Central memory CD8-positive, alpha-beta T cell (primary cell): Measurements from ENCODE around the gene SPATA13.
"Not testable (repeated sequence)": the region's sequence is repeated elsewhere in the genome, so short reads cannot be mapped to it uniquely, and the experiment has no call there.

Source experiments
- ATAC-seq: fragments of 150-1000 bp; cut with Tn5 transposase; replicated peaks from 2 replicates; pipeline ENCODE4 v1.10.0; 2022; ENCODE audit warnings: mild to moderate bottlenecking, moderate FRiP score, moderate number of reproducible peaks; ENCODE audit not compliant: poor library complexity, severe bottlenecking; ENCODE audit errors: extremely low read depth
- DNase-seq, 2 donors: peaks; one replicate each; pipeline ENCODE4 v3.0.0; 2021; ENCODE audit warnings: low spot score in 2 of 2
- H3K27ac Mint-ChIP-seq: one replicate; pipeline ENCODE4 v1.8.0; 2022; ENCODE audit warnings: low read depth, mild to moderate bottlenecking, moderate library complexity, mixed read lengths
- H3K27me3 Mint-ChIP-seq: one replicate; pipeline ENCODE4 v1.8.0; 2022; ENCODE audit warnings: mixed read lengths
- H3K36me3 Mint-ChIP-seq: one replicate; pipeline ENCODE4 v1.8.0; 2022; ENCODE audit warnings: mild to moderate bottlenecking, moderate library complexity, mixed read lengths; ENCODE audit not compliant: insufficient read depth
- H3K4me1 Mint-ChIP-seq: one replicate; pipeline ENCODE4 v1.8.0; 2022; ENCODE audit warnings: mixed read lengths
- H3K4me3 Mint-ChIP-seq: one replicate; pipeline ENCODE4 v1.8.0; 2022; ENCODE audit warnings: mild to moderate bottlenecking, moderate library complexity, mixed read lengths
- H3K9me3 Mint-ChIP-seq: one replicate; pipeline ENCODE4 v1.8.0; 2022; ENCODE audit warnings: mixed read lengths

Gene SPATA13

GRCh38 chr13:24309300-24309699, 148.8 kb downstream of the SPATA13 start, which contains the start of gene C1QTNF9:
Gene C1QTNF9, plus strand, starts transcription at chr13:24309580. Its CDS starts 6,424 bp downstream, at chr13:24316004.
- not testable (repeated sequence) for H3K4me1 Mint-ChIP-seq, H3K27ac Mint-ChIP-seq, H3K27me3 Mint-ChIP-seq, H3K9me3 Mint-ChIP-seq, H3K4me3 Mint-ChIP-seq, ATAC-seq, DNase-seq
- H3K36me3 Mint-ChIP-seq: peaks cover 17% of the 10 kb centered on the region

DNA sequence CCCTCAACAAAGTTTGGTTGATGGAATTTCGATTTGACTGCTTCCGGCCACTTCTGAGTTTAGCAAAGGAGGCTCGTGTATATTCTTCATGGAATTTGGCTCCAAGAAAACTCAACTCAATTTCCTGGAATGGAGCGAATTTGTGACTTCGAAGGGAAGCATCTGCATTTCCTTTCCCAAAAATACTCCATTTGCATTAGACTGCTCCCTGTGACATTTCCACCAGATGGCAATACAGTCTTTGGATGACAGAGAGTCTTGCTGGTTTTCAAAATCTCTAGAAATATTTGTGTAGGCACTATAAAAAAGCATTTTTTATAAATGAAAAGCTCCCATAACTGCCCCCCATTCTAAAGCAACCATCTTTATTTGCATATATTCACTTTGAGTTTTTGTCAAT, 152.9 kb downstream of the SPATA13 start:
- no peaks in the 10 kb centered on the region for H3K36me3 Mint-ChIP-seq
- no peaks in the 10 kb centered on the region for H3K9me3 Mint-ChIP-seq
- ATAC-seq: no peak
- H3K4me3 Mint-ChIP-seq: no peak overlapping the region
- no peaks in the 10 kb centered on the region for H3K27me3 Mint-ChIP-seq
- H3K4me1 Mint-ChIP-seq: peaks cover 5% of the 10 kb centered on the region
- no peak for DNase-seq
- H3K27ac Mint-ChIP-seq: no peak overlapping the region

DNA sequence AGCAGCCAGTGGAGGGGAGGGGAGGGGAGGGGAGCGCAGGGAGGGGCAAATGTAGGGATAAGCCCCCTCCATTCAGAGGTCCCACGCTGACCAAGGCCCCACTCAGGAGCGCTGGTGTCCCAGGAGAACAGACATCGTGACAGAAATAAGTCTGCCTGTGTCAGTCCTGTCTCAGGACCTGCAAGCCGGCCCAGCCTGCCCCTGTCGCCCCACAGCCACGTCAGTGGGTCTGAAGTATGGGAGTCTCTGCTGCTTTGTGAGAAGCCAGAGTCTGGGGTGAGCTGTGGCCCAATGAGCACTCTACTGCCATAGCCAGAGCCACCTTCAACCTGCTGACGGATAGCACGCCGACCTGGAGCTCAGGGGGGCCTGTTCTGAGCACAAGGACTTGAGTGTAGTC, 157.3 kb downstream of the SPATA13 start:
- not testable (repeated sequence) for H3K4me1 Mint-ChIP-seq, DNase-seq, H3K36me3 Mint-ChIP-seq, H3K4me3 Mint-ChIP-seq, H3K9me3 Mint-ChIP-seq, H3K27ac Mint-ChIP-seq, ATAC-seq
- H3K27me3 Mint-ChIP-seq: peaks cover 14% of the 10 kb centered on the region

- not testable (repeated sequence) for H3K27ac Mint-ChIP-seq, DNase-seq, H3K4me3 Mint-ChIP-seq, ATAC-seq, H3K4me1 Mint-ChIP-seq, H3K36me3 Mint-ChIP-seq, H3K9me3 Mint-ChIP-seq
- peaks cover 25% of the 10 kb centered on the region for H3K27me3 Mint-ChIP-seq
These were observed 158.4 kb downstream of the SPATA13 start for GRCh38 chr13:24318878-24319277.

- ATAC-seq, H3K27ac Mint-ChIP-seq, H3K36me3 Mint-ChIP-seq, H3K4me3 Mint-ChIP-seq, H3K9me3 Mint-ChIP-seq, DNase-seq, H3K4me1 Mint-ChIP-seq: not testable (repeated sequence)
- H3K27me3 Mint-ChIP-seq: peaks cover 33% of the 10 kb centered on the region
These were observed 159.1 kb downstream of the SPATA13 start for GRCh38 chr13:24319641-24320040.

- not testable (repeated sequence) for H3K4me1 Mint-ChIP-seq, DNase-seq, H3K9me3 Mint-ChIP-seq, H3K27ac Mint-ChIP-seq, H3K4me3 Mint-ChIP-seq, H3K36me3 Mint-ChIP-seq, ATAC-seq
- peaks cover 50% of the 10 kb centered on the region for H3K27me3 Mint-ChIP-seq
These were observed 160.9 kb downstream of the SPATA13 start for GRCh38 chr13:24321416-24321815.

GRCh38 chr13:24322470-24322869, 161.9 kb downstream of the SPATA13 start:
- DNase-seq, H3K27ac Mint-ChIP-seq, H3K36me3 Mint-ChIP-seq, H3K4me1 Mint-ChIP-seq, ATAC-seq, H3K4me3 Mint-ChIP-seq, H3K9me3 Mint-ChIP-seq: not testable (repeated sequence)
- H3K27me3 Mint-ChIP-seq: peaks cover 58% of the 10 kb centered on the region

GRCh38 chr13:24323036-24323738, 162.7 kb downstream of the SPATA13 start:
- no peak for ATAC-seq
- no peak for DNase-seq
- Mint-ChIP-seq H3K27ac (no peak overlapping the region), H3K36me3 (no peaks in the 10 kb centered on the region), H3K27me3 (peaks cover 59% of the 10 kb centered on the region), H3K9me3 (no peaks in the 10 kb centered on the region), H3K4me1 (no peaks in the 10 kb centered on the region), H3K4me3 (no peak overlapping the region)

DNA sequence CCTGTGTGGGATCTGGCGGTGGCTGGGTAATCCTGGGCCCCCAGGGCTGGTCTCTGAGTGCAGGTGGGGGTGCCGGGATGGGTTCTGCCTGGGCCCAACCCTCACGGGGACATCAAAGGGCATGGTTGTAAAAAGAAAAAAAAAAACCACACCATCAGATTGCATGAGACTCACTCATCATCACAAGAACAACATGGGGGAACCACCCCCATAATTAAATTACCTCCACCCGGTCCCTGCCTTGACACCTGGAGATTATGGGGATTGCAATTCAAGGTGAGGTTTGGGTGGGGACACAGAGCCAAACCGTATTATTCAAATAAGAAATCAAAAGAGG, 163.2 kb downstream of the SPATA13 start:
- Mint-ChIP-seq H3K27ac (no peak overlapping the region), H3K4me3 (no peak overlapping the region)
- no peak for ATAC-seq

DNA sequence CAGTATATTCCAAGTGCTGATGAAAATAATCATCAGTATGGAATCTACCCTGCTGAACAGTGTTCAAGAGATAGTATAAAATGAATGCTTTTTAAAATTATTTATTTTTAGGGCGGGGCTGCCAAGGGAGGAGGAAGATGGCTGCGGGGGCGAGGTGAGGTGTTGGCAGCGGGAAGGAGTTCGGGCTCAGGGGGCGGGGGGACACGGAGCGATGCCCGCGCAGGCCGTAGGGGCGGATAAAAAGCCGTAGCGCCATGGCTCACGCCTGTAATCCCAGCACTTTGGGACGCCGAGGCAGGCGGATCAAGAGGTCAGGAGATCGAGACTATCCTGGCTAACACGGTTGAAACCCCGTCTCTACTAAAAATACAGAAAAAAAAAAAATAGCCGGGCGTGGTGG, 167.1 kb downstream of the SPATA13 start:
- not testable (repeated sequence) for H3K27ac Mint-ChIP-seq, H3K4me3 Mint-ChIP-seq, DNase-seq, H3K36me3 Mint-ChIP-seq, ATAC-seq, H3K4me1 Mint-ChIP-seq, H3K9me3 Mint-ChIP-seq
- H3K27me3 Mint-ChIP-seq: peaks cover 64% of the 10 kb centered on the region

More for the DNA sequence above, 163.2 kb downstream of the SPATA13 start:
- Mint-ChIP-seq H3K27me3 (peaks cover 64% of the 10 kb centered on the region), H3K4me1 (no peaks in the 10 kb centered on the region), H3K9me3 (no peaks in the 10 kb centered on the region), H3K36me3 (no peaks in the 10 kb centered on the region)
- no peak for DNase-seq

GRCh38 chr13:24328145-24328544, 167.6 kb downstream of the SPATA13 start:
- Mint-ChIP-seq H3K4me3 (no peak overlapping the region), H3K27ac (no peak overlapping the region), H3K4me1 (no peaks in the 10 kb centered on the region), H3K27me3 (peaks cover 64% of the 10 kb centered on the region), H3K9me3 (no peaks in the 10 kb centered on the region), H3K36me3 (no peaks in the 10 kb centered on the region)
- ATAC-seq (no peak), DNase-seq (no peak)

- no peaks in the 10 kb centered on the region for H3K36me3 Mint-ChIP-seq
- ATAC-seq: no peak
- no peaks in the 10 kb centered on the region for H3K4me1 Mint-ChIP-seq
- H3K9me3 Mint-ChIP-seq: no peaks in the 10 kb centered on the region
- DNase-seq: no peak
- peaks cover 25% of the 10 kb centered on the region for H3K27me3 Mint-ChIP-seq
- H3K4me3 Mint-ChIP-seq: no peak overlapping the region
- no peak overlapping the region for H3K27ac Mint-ChIP-seq
These were observed 178.2 kb downstream of the SPATA13 start for GRCh38 chr13:24338721-24339120.

DNA sequence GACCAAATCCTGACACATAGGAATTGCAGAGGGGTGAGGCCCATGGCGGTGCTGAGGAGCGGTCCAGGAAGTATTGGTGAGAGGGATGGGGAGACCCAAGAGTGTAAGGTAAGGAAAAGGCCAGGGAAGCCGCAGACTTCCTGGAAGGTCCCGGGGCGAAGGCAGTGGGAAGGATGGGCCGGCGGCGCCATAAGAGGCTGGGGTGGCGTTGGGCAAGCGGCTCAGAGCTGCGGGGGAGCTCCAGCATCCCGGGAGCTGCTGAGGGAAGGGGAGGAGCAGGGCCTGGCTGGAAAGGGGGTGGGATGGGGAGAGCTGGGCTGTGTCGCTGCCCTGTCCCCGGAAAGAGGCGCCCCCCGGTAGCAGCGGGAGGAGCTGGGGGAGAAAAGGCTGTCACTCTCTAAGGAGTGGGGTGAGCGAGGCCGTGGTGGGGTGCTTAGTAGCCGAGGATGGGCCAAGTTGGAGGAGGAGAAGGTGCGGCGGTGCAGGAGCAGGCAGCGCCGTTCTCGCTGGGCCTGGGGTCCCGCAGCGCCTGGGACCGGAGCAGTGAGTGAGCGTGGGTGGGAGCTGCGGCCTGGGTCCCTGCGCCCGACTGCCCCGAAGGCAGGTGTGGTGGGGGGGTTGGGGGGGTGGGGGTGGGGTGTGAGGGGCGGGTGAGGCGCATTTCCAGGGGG, 179.6 kb downstream of the SPATA13 start:
- no peaks in the 10 kb centered on the region for H3K9me3 Mint-ChIP-seq
- no peaks in the 10 kb centered on the region for H3K36me3 Mint-ChIP-seq
- DNase-seq: no peak
- H3K4me3 Mint-ChIP-seq: no peak overlapping the region
- H3K27ac Mint-ChIP-seq: no peak overlapping the region
- peaks cover 18% of the 10 kb centered on the region for H3K27me3 Mint-ChIP-seq
- no peaks in the 10 kb centered on the region for H3K4me1 Mint-ChIP-seq
- ATAC-seq: no peak
